LHCN-M2 (cell line): ENCODE data around the gene CASP12. TPM values are rescaled to one million over a fixed set of nuclear protein-coding genes. Genes with fewer than 3 reads are reported as not detected.

Experiments
- DNase-seq: peaks from one replicate; pipeline ENCODE4 v3.0.0-alpha.2; 2012; ENCODE audit warnings: low read depth
- total RNA-seq: library from RNA; depleted of rRNA; stranded (reverse); fragments of >200 nt; gene quantifications from 2 replicates; pipeline ENCODE4 v1.2.3, GENCODE V29; 2014

Gene CASP12
- total RNA-seq, 1 experiment from 2014 or later = not detected

DNA sequence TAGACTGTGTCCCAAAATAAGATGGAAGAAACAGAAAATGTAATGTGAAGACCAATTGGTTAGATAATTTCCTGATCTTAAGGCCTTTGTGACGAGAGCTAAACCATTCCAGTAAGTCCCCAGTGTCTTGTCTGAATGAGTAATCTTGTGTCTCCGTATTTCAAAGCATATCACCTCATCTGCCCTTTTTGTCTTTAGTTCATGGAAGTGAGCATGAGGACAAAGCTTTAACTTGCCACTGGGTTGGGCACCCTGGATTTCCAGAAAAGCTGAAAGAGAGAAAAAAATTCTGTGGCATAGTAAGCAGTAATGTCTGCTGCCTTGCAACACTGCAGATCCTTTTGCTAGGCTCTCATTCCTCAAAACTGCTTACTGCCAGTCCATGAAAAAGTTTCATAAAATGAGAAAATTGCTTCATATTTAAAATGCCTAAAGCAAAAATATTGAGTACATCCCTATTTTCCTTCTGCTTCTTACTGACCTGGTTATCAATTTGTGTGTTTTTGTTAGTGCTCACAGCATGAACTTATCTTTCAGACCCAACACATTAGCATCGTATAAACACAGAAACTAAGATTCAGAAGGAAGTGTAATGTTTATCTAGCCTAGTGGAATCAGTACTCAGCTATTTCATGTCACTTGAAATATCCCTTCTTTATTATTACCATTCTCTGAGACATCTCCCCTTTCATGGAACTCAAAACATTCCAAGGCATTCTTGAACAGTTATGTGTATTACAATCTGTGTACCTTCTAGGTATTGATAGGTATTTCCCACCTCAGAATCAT, 5.3 kb downstream of the CASP12 start:
- peak; percentile 51 for DNase-seq

- DNase-seq = peak; percentile 24
Observed at GRCh38 chr11:104891135-104891534, 7.1 kb downstream of the CASP12 start.

DNA sequence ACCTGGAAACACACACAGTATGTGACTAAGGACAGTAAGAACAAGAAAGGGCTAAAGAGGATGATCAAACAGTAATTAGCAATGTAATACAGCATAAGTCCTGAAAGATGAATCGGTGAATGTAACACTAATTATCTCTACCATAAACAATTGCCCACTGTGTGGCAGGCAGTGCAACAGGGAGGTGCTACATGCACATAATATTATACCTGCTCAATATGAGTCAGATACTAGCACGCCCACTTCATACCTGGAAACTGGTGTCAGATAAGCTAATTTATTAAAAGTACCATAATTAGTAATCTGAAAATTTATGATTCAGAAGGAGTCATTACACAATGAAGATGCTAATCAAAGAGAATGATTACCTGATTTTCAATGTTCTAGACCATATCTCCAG, 14.9 kb downstream of the CASP12 start:
- no peak for DNase-seq

GRCh38 chr11:104881117-104881794, 17.0 kb downstream of the CASP12 start:
- DNase-seq = no peak

DNA sequence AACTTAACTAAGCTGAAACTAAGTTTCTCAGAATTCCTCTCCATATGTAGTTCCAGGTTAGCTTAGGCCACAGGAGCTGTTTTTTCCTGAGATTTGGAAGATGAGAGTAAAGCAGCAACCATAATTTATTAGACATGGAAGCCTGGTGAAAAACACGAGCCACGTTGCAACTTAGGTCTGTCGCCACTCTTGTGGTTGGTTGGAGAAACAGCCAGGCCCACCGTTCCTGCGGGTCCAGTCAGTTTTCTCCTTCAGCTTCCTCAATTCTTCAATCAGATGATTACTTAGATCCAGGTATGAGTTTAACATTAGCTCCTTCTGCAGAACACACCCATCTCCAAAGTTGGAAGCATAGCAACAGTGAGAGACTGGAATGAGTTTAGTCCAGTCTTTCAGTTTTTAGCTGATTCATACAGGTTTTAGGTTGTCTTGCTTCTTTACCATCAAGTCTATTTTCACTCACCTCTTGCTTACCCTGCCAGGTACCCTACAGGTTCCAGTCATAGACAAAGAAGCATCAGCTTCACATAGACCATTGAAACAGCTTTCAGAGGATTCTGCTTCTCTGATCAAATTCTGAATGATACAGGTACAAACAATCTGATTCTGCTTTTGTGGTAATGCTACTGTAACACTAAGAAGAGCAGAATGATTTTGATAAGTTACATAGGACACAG, 18.6 kb downstream of the CASP12 start:
- no peak for DNase-seq

- DNase-seq = no peak
Observed at GRCh38 chr11:104876861-104877431, 21.3 kb downstream of the CASP12 start.

- no peak for DNase-seq
Observed at GRCh38 chr11:104876324-104876723, 21.9 kb downstream of the CASP12 start.

- no peak for DNase-seq
Observed at GRCh38 chr11:104873252-104873651, 25.0 kb downstream of the CASP12 start.

DNA sequence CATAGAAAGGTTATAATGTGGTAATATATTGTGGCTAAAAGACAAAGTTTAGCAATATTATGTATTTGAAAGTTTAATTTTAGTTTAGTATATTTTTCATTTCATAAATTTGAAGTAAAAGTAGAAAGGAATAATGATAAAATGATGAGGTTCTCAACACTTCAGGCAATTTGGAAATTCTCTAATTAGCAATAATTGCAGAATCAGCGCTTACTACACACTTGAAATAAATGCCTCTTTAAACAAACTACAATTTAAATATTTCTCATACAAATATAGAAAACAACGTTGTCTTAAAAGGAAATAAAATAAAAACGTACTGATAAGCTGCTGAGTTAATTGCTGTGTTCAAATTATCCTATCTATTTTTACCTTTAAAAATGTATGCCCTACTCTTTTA, 25.9 kb downstream of the CASP12 start:
- DNase-seq = no peak

DNA sequence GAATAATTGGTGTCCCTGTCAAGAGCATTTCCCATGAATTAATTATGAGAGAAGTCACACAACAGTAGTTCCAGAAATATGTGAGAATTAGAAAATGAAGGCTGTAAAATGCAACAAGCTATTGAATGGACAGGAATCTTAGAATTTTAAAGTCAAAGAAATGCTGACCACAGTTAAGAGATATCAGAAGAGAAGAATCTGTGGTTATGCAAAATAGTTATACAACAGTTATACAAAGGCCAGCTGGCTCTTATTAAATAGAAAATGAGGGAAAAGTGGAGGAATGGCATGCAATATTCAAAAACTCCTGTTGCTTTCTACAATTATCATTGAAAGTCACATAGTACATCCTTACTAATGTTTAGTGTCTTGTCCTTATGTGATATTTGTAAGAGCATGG, 27.4 kb downstream of the CASP12 start:
- peak; percentile 21 for DNase-seq

DNA sequence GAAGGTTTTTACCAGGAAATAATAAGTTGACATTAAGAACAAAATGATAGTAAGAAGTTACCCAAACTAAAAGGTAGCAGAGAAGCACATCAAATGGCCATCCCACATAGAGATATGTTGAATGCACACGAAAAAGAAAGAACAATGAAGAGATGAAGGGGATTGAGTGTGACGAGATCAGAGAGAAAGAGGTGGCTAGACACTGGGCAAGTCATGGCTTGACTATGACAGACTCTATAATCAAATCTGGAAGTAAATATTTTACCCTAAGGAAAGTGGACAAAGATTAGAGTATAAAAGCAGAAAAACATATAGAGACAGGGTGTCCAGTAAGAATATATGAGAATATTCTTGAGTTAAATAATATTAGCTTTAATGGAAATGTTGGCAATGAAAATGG, 31.4 kb downstream of the CASP12 start:
- DNase-seq = no peak

- peak; percentile 17 for DNase-seq
Observed at GRCh38 chr11:104858882-104859775, 39.1 kb downstream of the CASP12 start.

- DNase-seq = no peak
Observed at GRCh38 chr11:104856607-104857006, 41.7 kb downstream of the CASP12 start.

- no peak for DNase-seq
Observed at GRCh38 chr11:104855965-104856364, 42.3 kb downstream of the CASP12 start.

DNA sequence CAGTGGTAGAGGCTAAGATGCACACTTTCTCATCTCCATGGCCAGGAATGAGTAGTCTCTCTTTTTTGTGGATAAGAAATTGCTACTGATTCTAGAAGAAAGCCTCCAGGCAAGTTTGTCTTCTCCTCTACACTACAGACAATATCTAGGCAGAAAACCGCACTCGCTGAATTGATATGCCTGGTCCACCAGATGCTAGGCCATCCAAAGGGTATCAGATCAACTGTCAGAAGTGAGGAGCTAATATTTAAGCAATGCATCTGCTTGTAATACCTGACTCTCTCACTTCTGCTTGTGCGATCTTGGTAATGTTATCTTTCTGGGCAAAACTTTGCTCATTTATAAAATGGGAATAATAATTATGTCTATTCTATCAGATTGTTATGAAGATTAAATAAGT, 45.0 kb downstream of the CASP12 start:
- DNase-seq = no peak

DNA sequence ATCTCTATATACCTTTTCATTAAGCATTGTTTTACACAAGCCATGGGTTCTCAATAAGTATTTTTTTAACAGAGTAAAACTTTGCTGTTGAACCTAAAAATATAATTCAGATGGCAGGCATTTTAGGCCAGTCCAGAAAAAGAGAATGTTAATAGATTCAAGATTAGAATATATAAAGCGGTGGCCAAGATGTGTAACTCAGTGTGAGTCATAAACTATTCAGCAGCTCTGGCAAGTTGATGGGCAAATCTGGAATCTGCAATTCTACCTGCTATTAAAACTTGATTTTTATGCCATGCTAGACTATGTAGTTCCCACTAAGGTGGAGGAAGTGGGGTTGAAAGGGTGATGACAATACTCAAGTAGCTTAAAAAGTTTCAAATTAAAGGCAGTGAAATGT, 45.4 kb downstream of the CASP12 start:
- no peak for DNase-seq

- no peak for DNase-seq
Observed at GRCh38 chr11:104846216-104846615, 52.0 kb downstream of the CASP12 start.

DNA sequence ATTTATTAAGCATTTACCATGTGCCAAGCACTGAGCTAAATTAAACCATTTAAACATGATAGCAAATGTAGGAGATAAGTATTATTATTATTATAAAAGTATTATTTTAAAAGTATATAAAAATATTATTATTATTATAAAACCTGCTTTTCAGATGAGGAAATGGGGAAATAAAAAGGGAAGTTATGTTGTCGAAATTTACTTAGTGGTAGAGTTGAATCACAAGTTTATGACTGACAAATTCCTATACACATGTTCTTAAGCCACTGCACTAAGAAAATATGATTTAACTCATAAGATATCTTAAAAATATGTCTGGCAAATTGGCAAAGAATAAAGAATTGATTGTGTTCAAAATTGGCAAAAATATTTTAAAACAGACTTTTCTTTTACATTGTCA, 53.8 kb downstream of the CASP12 start:
- DNase-seq = no peak

- no peak for DNase-seq
Observed at GRCh38 chr11:104843150-104843836, 55.0 kb downstream of the CASP12 start.

- DNase-seq = no peak
Observed at GRCh38 chr11:104841973-104842525, 56.2 kb downstream of the CASP12 start.
